DND-41 (cell line): ENCODE measurements around the gene MSI2.

Experiments used
- ATAC-seq: fragments of 200-7000 bp; cut with Tn5 transposase; 3 replicates; pipeline ENCODE4 v1.9.1; 2021; ENCODE audit warnings: low read depth; ENCODE audit not compliant: insufficient read depth
- DNase-seq: peaks from one replicate; pipeline ENCODE4 v3.0.0-alpha.2; 2020
- H2AFZ ChIP-seq: 2 replicates; pipeline ENCODE4 v1.6.0; 2012; ENCODE audit warnings: low read depth, low read length
- H3K27ac ChIP-seq: 2 replicates; pipeline ENCODE4 v1.5.1; 2012; ENCODE audit warnings: low read length, inconsistent platforms
- H3K27me3 ChIP-seq: fragments of 200-600 bp; sonication (generic); 2 replicates; pipeline ENCODE4 v1.6.0; 2012; ENCODE audit warnings: low read length, mild to moderate bottlenecking, inconsistent platforms; ENCODE audit not compliant: insufficient read depth, poor library complexity
- H3K36me3 ChIP-seq: 2 replicates; pipeline ENCODE4 v1.5.1; 2012; ENCODE audit warnings: low read length, inconsistent platforms; ENCODE audit not compliant: insufficient read depth
- H3K4me1 ChIP-seq: 2 replicates; pipeline ENCODE4 v1.5.1; 2012; ENCODE audit warnings: mild to moderate bottlenecking, low read length; ENCODE audit not compliant: insufficient read depth
- H3K4me2 ChIP-seq: 2 replicates; pipeline ENCODE4 v1.6.0; 2012; ENCODE audit warnings: mild to moderate bottlenecking, moderate library complexity, low read length, inconsistent platforms; ENCODE audit not compliant: insufficient read depth
- H3K4me3 ChIP-seq, 2 experiments: fragments of 200-600 bp in 1 of 2; shearing (Covaris generic) in 1 of 2; 2 replicates each; pipeline ENCODE4 v1.5.1; 2012 to 2016; ENCODE audit warnings: inconsistent platforms in 2 of 2, low read length in 2 of 2, mild to moderate bottlenecking in 2 of 2, low read depth in 1 of 2, moderate library complexity in 1 of 2
- H3K79me2 ChIP-seq: 2 replicates; pipeline ENCODE4 v1.6.0; 2012; ENCODE audit warnings: low read length, inconsistent platforms; ENCODE audit not compliant: insufficient read depth
- H3K9ac ChIP-seq: 2 replicates; pipeline ENCODE4 v1.6.0; 2012; ENCODE audit warnings: low read depth, mild to moderate bottlenecking, inconsistent platforms, low read length, moderate library complexity
- H3K9me3 ChIP-seq: 2 replicates; pipeline ENCODE4 v1.5.1; 2012; ENCODE audit warnings: low read length, moderate library complexity, mild to moderate bottlenecking, inconsistent platforms; ENCODE audit not compliant: insufficient read depth, severe bottlenecking
- H4K20me1 ChIP-seq: 2 replicates; pipeline ENCODE4 v1.6.0; 2012; ENCODE audit warnings: low read length; ENCODE audit not compliant: insufficient read depth
- EZH2 ChIP-seq: IDR thresholded peaks from 3 replicates; pipeline ENCODE4 v1.6.1; 2012; ENCODE audit warnings: borderline replicate concordance, low read depth, mild to moderate bottlenecking, moderate library complexity, low read length, inconsistent platforms; ENCODE audit not compliant: severe bottlenecking
- TF ChIP-seq, protein P1 (sequence below): IDR thresholded peaks from 2 replicates; pipeline ENCODE4 v1.5.1; 2012; ENCODE audit warnings: borderline replicate concordance, low read length, moderate library complexity, mild to moderate bottlenecking; ENCODE audit not compliant: poor library complexity, severe bottlenecking; ENCODE audit errors: extremely low read depth

The MSI2 gene

DNA sequence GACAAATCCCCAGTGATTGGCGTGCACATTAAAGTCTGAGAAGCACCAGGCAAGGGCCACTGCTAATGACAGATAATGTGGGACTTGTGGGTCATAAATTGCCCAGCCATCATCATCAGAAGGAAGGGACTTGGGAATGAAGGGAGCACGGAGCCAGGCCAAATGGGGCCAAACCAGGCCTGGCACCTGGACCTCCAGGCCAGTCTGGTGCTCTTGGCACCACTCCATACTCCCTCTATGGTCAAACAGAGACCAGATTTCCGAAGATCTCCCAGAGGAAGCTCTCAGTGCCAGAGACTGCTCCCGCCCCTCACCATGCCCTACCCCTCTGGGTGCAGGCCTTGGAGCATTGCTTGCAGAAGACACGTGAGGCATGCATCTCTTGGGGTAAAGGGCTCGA, 346.6 kb downstream of the MSI2 start:
- Histone ChIP-seq H3K36me3 (peaks cover 59% of the 10 kb centered on the region), H3K4me3 (no peak overlapping the region; a peak in 1 of 4 replicates), H3K9me3 (no peaks in the 10 kb centered on the region), H3K9ac (peak overlapping the region; percentile 63), H2AFZ (no peak overlapping the region), H3K27ac (peak overlapping the region; percentile 98), H4K20me1 (no peaks in the 10 kb centered on the region), H3K79me2 (peaks cover 66% of the 10 kb centered on the region), H3K4me1 (peaks cover 95% of the 10 kb centered on the region), H3K4me2 (no peak overlapping the region; the same call in 1 of the 2 replicates), H3K27me3 (no peaks in the 10 kb centered on the region)
- DNase-seq, result no peak
- TF ChIP-seq EZH2, result no peak
- TF ChIP-seq, protein P1, sequence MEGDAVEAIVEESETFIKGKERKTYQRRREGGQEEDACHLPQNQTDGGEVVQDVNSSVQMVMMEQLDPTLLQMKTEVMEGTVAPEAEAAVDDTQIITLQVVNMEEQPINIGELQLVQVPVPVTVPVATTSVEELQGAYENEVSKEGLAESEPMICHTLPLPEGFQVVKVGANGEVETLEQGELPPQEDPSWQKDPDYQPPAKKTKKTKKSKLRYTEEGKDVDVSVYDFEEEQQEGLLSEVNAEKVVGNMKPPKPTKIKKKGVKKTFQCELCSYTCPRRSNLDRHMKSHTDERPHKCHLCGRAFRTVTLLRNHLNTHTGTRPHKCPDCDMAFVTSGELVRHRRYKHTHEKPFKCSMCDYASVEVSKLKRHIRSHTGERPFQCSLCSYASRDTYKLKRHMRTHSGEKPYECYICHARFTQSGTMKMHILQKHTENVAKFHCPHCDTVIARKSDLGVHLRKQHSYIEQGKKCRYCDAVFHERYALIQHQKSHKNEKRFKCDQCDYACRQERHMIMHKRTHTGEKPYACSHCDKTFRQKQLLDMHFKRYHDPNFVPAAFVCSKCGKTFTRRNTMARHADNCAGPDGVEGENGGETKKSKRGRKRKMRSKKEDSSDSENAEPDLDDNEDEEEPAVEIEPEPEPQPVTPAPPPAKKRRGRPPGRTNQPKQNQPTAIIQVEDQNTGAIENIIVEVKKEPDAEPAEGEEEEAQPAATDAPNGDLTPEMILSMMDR, result no peak
- ATAC-seq, result no peak

DNA sequence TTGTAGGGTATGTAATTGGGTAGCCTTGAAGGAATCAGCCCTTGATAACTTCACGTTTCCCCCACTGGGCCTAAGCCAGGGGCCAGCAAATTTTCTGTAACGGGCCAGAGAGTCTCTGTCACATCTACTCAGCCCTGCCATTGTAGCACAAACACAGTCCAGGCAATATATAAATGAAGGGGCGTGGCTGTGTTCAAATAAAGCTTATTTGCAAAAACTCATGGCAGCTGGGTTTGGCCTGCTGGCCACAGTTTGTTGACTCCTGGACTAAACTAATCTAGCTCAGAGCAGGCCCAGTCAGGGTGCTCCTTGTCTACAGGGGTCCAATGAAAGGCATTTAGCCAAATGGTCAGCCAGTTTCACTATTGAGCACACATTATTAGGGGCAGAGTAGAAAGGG, 347.2 kb downstream of the MSI2 start:
- Histone ChIP-seq H3K27ac (peak overlapping the region; percentile 98), H3K79me2 (peaks cover 69% of the 10 kb centered on the region), H3K9me3 (no peaks in the 10 kb centered on the region), H3K36me3 (peaks cover 59% of the 10 kb centered on the region), H3K4me1 (peaks cover 93% of the 10 kb centered on the region), H2AFZ (no peak overlapping the region), H3K4me3 (peak overlapping the region in 1 of 2 experiments; percentile 2; a peak in 1 of 4 replicates), H3K4me2 (peak overlapping the region; percentile 55; the same call in 1 of the 2 replicates), H4K20me1 (no peaks in the 10 kb centered on the region), H3K9ac (peak overlapping the region; percentile 63), H3K27me3 (no peaks in the 10 kb centered on the region)
- TF ChIP-seq EZH2, result no peak
- TF ChIP-seq, protein P1, result no peak
- peak; percentile 23 for DNase-seq
- no peak for ATAC-seq

DNA sequence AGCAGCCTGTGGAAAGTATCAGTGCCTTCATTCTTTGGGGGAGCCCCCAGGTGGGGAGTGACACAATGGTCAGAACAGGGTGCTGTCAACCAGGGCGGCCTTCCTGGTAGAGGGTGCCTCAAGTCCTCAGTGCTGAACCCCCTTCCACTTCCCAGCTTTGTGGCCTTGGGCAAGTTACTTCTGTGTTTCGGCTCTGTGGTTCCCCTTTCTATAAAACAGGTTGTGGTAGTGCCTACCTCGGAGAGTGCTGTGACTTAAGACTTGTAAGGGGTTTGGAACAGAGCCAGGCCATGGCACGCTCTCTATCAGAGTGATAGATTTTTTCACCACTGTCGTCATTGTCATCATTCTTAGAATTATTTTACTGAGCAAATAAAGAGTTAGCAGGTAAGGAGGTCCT, 347.7 kb downstream of the MSI2 start:
- Histone ChIP-seq H3K36me3 (peaks cover 63% of the 10 kb centered on the region), H3K4me3 (peak overlapping the region in 1 of 2 experiments; percentile 39; a peak in 1 of 4 replicates)
- peak; percentile 39 for ATAC-seq

More for the DNA sequence above, 347.7 kb downstream of the MSI2 start:
- peak; percentile 82 for DNase-seq
- Histone ChIP-seq H3K4me1 (peaks cover 88% of the 10 kb centered on the region), H3K9me3 (no peaks in the 10 kb centered on the region), H3K4me2 (peak overlapping the region; percentile 55), H4K20me1 (peaks cover 2% of the 10 kb centered on the region; the same call in 1 of the 2 replicates), H3K27me3 (no peaks in the 10 kb centered on the region), H2AFZ (no peak overlapping the region), H3K79me2 (peaks cover 74% of the 10 kb centered on the region), H3K27ac (peak overlapping the region; percentile 98), H3K9ac (peak overlapping the region; percentile 63)
- TF ChIP-seq, protein P1, result no peak
- no peak for TF ChIP-seq EZH2
